OCI-LY7 (cell line): Measurements from ENCODE around the gene PPM1G.

Experiments
- CTCF ChIP-seq: fragments of 200-600 bp; sonication (generic); conservative IDR thresholded peaks from 2 replicates; pipeline ENCODE4 v1.5.1; 2014; ENCODE audit warnings: mild to moderate bottlenecking, antibody characterized with exemption, low read length, moderate library complexity, mixed read lengths
- EZH2phosphoT487 ChIP-seq: fragments of 200-600 bp; sonication (generic); IDR thresholded peaks from 2 replicates; pipeline ENCODE4 v1.6.1; 2018; ENCODE audit warnings: low read depth, borderline replicate concordance, mild to moderate bottlenecking, mixed run types, antibody characterized with exemption, low read length, moderate library complexity, mixed read lengths

GRCh38 chr2:27376866-27377617 is 32.3 kb downstream of the PPM1G start:
- TF ChIP-seq CTCF (no peak), EZH2phosphoT487 (no peak)
